ENCODE measurements around the gene CPSF3. TPM values are rescaled to one million over a fixed set of nuclear protein-coding genes. Genes with fewer than 3 reads are reported as not detected.

CPSF3 gene
- total and polyA plus RNA-seq, 2 donors from 2014 or later, result 27.3 to 27.5 TPM

- Histone ChIP-seq H3K4me3 (ENCODE audit: low read length in 3 of 3) (no peak overlapping the region), H3K27me3 (ENCODE audit: control insufficient read depth, insufficient read depth, low read length) (no peaks in the 10 kb centered on the region), H3K36me3 (ENCODE audit: control insufficient read depth in 2 of 3, insufficient read depth in 3 of 3, low read length in 3 of 3) (peaks cover 0 to 57% (median 12%) of the 10 kb centered on the region in 3 donors), H3K9ac (ENCODE audit: low read length in 3 of 3) (no peak overlapping the region), H3K4me1 (ENCODE audit: control insufficient read depth in 2 of 3, insufficient read depth in 2 of 3, low read depth in 1 of 3, low read length in 3 of 3) (peaks cover 0 to 19% (median 15%) of the 10 kb centered on the region in 3 donors), H3K9me3 (ENCODE audit: control insufficient read depth in 2 of 3, insufficient read depth in 1 of 3, low read length in 3 of 3) (no peaks in the 10 kb centered on the region), H3K27ac (ENCODE audit: low read depth in 2 of 2, low read length in 2 of 2) (peak overlapping the region in 1 of 2 donors; percentile 89)
- DNase-seq (no peak), FAIRE-seq (no peak)
- TF ChIP-seq CTCF (IDR thresholded peaks at IDR 0.05; ENCODE audit: borderline replicate concordance, extremely low read depth, insufficient read depth), result no peak
- intact Hi-C loops (cut with DNase I), result no loop called here
Observed at GRCh38 chr2:9384521-9384920, 38.9 kb upstream of the CPSF3 start.

GRCh38 chr2:9385841-9386240, 37.6 kb upstream of the CPSF3 start:
- H3K4me1 ChIP-seq (ENCODE audit: control insufficient read depth in 2 of 3, insufficient read depth in 2 of 3, low read depth in 1 of 3, low read length in 3 of 3), result peaks cover 0 to 18% (median 15%) of the 10 kb centered on the region in 3 donors
- H3K27me3 ChIP-seq (ENCODE audit: control insufficient read depth, insufficient read depth, low read length), result no peaks in the 10 kb centered on the region
- FAIRE-seq, result no peak
- no peaks in the 10 kb centered on the region for H3K9me3 ChIP-seq (ENCODE audit: control insufficient read depth in 2 of 3, insufficient read depth in 1 of 3, low read length in 3 of 3)
- no peak overlapping the region for H3K4me3 ChIP-seq (ENCODE audit: low read length in 3 of 3)
- intact Hi-C loops (cut with DNase I), result no loop called here
- peaks cover 0 to 53% (median 11%) of the 10 kb centered on the region in 3 donors for H3K36me3 ChIP-seq (ENCODE audit: control insufficient read depth in 2 of 3, insufficient read depth in 3 of 3, low read length in 3 of 3)
- DNase-seq, result no peak
- no peak overlapping the region for H3K9ac ChIP-seq (ENCODE audit: low read length in 3 of 3)
- H3K27ac ChIP-seq (ENCODE audit: low read depth in 2 of 2, low read length in 2 of 2), result peak overlapping the region; percentile 54 to 89
- TF ChIP-seq CTCF (IDR thresholded peaks at IDR 0.05; ENCODE audit: borderline replicate concordance, extremely low read depth, insufficient read depth), result no peak

- peak in 1 of 5 donors; percentile 34 for DNase-seq
- H3K36me3 ChIP-seq (ENCODE audit: control insufficient read depth in 2 of 3, insufficient read depth in 3 of 3, low read length in 3 of 3), result peaks cover 0 to 42% (median 10%) of the 10 kb centered on the region in 3 donors
- H3K4me3 ChIP-seq (ENCODE audit: low read length in 3 of 3), result no peak overlapping the region
- no peak for FAIRE-seq
- no peaks in the 10 kb centered on the region for H3K9me3 ChIP-seq (ENCODE audit: control insufficient read depth in 2 of 3, insufficient read depth in 1 of 3, low read length in 3 of 3)
- TF ChIP-seq CTCF (IDR thresholded peaks at IDR 0.05; ENCODE audit: borderline replicate concordance, extremely low read depth, insufficient read depth), result no peak
- H3K27ac ChIP-seq (ENCODE audit: low read depth in 2 of 2, low read length in 2 of 2), result peak overlapping the region in 1 of 2 donors; percentile 87
- no peaks in the 10 kb centered on the region for H3K27me3 ChIP-seq (ENCODE audit: control insufficient read depth, insufficient read depth, low read length)
- intact Hi-C loops (cut with DNase I), result no loop called here
- H3K9ac ChIP-seq (ENCODE audit: low read length in 3 of 3), result no peak overlapping the region
- H3K4me1 ChIP-seq (ENCODE audit: control insufficient read depth in 2 of 3, insufficient read depth in 2 of 3, low read depth in 1 of 3, low read length in 3 of 3), result peaks cover 0 to 25% (median 20%) of the 10 kb centered on the region in 3 donors
Observed at GRCh38 chr2:9388199-9388681, 35.2 kb upstream of the CPSF3 start.
